ENCODE data around the gene AHDC1.
A peak's percentile ranks its signal among the peaks of the same experiment; 100 is the strongest.

The AHDC1 gene

GRCh38 chr1:27571439-27572018 is 32.4 kb downstream of the AHDC1 start:
- Histone ChIP-seq H3K36me3 (no peaks in the 10 kb centered on the region), H3K9me3 (no peaks in the 10 kb centered on the region), H3K4me1 (ENCODE audit: control insufficient read depth in 1 of 2, insufficient read depth in 1 of 2, low read depth in 1 of 2, low read length in 1 of 2) (peaks cover 21 to 33% of the 10 kb centered on the region in 2 experiments), H3K4me3 (ENCODE audit: low read depth in 1 of 2, low read length in 1 of 2) (no peak overlapping the region), H3K27ac (no peak overlapping the region), H3K27me3 (peaks cover 51% of the 10 kb centered on the region)
- no peak for TF ChIP-seq CTCF (IDR thresholded peaks at IDR 0.05)

- H3K9me3 ChIP-seq, result no peaks in the 10 kb centered on the region
- H3K36me3 ChIP-seq, result no peaks in the 10 kb centered on the region
- H3K27ac ChIP-seq, result no peak overlapping the region
- H3K4me1 ChIP-seq (ENCODE audit: control insufficient read depth in 1 of 2, insufficient read depth in 1 of 2, low read depth in 1 of 2, low read length in 1 of 2), result peaks cover 15 to 26% of the 10 kb centered on the region in 2 experiments
- no peak for TF ChIP-seq CTCF (IDR thresholded peaks at IDR 0.05)
- H3K27me3 ChIP-seq, result peaks cover 44% of the 10 kb centered on the region
- H3K4me3 ChIP-seq (ENCODE audit: low read depth in 1 of 2, low read length in 1 of 2), result no peak overlapping the region
Observed at GRCh38 chr1:27570784-27571183, 33.2 kb downstream of the AHDC1 start.

GRCh38 chr1:27570356-27570755 is 33.6 kb downstream of the AHDC1 start:
- no peak for TF ChIP-seq CTCF (IDR thresholded peaks at IDR 0.05)
- Histone ChIP-seq H3K36me3 (no peaks in the 10 kb centered on the region), H3K4me1 (ENCODE audit: control insufficient read depth in 1 of 2, insufficient read depth in 1 of 2, low read depth in 1 of 2, low read length in 1 of 2) (peaks cover 14 to 22% of the 10 kb centered on the region in 2 experiments), H3K4me3 (ENCODE audit: low read depth in 1 of 2, low read length in 1 of 2) (no peak overlapping the region), H3K9me3 (no peaks in the 10 kb centered on the region), H3K27me3 (peaks cover 40% of the 10 kb centered on the region), H3K27ac (no peak overlapping the region)

GRCh38 chr1:27569506-27570291 is 34.2 kb downstream of the AHDC1 start:
- Histone ChIP-seq H3K4me3 (ENCODE audit: low read depth in 1 of 2, low read length in 1 of 2) (no peak overlapping the region), H3K27me3 (peaks cover 33% of the 10 kb centered on the region), H3K9me3 (no peaks in the 10 kb centered on the region), H3K4me1 (ENCODE audit: control insufficient read depth in 1 of 2, insufficient read depth in 1 of 2, low read depth in 1 of 2, low read length in 1 of 2) (peaks cover 11 to 17% of the 10 kb centered on the region in 2 experiments), H3K36me3 (no peaks in the 10 kb centered on the region), H3K27ac (peak overlapping the region; percentile 48)
- no peak for TF ChIP-seq CTCF (IDR thresholded peaks at IDR 0.05)

- peaks cover 27% of the 10 kb centered on the region for H3K27me3 ChIP-seq
- H3K4me3 ChIP-seq (ENCODE audit: low read depth in 1 of 2, low read length in 1 of 2), result no peak overlapping the region
- TF ChIP-seq CTCF (IDR thresholded peaks at IDR 0.05), result no peak
- peaks cover 15 to 17% of the 10 kb centered on the region in 2 experiments for H3K4me1 ChIP-seq (ENCODE audit: control insufficient read depth in 1 of 2, insufficient read depth in 1 of 2, low read depth in 1 of 2, low read length in 1 of 2)
- peak overlapping the region; percentile 48 for H3K27ac ChIP-seq
- no peaks in the 10 kb centered on the region for H3K36me3 ChIP-seq
- H3K9me3 ChIP-seq, result no peaks in the 10 kb centered on the region
Observed at GRCh38 chr1:27569088-27569460, 34.9 kb downstream of the AHDC1 start.
